ENCODE results near the gene COLGALT1.
A peak's percentile ranks its signal among the peaks of the same experiment; 100 is the strongest.
"Not testable (repeated sequence)": the region's sequence is repeated elsewhere in the genome, so short reads cannot be mapped to it uniquely, and the experiment has no call there.

The COLGALT1 gene

DNA sequence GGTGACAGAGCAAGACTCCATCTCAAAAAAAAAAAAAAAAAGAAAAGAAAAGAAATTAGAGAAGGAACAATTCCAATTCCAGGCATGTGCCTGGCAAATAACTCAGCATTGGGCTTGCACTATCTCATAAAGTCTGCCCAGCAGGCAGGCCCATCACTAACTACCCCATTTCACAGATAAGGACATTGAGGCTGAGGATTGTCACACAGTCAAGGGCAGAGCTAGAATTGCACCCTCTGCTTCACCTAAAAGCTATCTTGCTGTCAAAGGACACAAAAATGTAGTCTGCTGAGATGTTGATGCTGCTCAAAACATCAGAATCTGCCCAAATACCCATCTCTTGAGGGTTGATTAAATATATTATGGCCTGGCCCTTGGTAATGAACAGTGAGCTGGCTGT lies 20.7 kb upstream of the COLGALT1 start:
- no peak for DNase-seq

DNA sequence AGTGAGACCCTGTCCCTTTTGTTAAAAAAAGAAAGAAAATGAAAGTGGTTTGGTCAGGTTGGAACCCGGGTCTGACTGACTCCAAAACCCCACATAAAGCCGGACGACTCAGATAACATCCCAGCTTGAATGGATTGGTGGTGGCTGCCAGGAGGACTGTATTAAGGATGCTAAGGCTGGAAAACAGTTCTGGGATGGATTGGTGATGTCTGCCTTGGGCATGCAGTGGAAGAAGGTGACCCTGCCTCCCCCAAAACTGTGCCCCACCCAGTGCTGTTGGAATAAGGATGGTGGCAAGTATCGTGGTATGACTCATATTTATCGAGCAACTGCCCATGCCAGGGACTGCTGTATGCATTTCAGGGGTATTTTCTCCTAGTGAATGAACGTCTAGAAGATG lies 18.5 kb upstream of the COLGALT1 start:
- no peak for DNase-seq

- no peak for DNase-seq
Measured at GRCh38 chr19:17538684-17539237, 16.7 kb upstream of the COLGALT1 start.

- peak; percentile 96 to 98 for DNase-seq
Measured at GRCh38 chr19:17539238-17540117, 16.0 kb upstream of the COLGALT1 start.

DNA sequence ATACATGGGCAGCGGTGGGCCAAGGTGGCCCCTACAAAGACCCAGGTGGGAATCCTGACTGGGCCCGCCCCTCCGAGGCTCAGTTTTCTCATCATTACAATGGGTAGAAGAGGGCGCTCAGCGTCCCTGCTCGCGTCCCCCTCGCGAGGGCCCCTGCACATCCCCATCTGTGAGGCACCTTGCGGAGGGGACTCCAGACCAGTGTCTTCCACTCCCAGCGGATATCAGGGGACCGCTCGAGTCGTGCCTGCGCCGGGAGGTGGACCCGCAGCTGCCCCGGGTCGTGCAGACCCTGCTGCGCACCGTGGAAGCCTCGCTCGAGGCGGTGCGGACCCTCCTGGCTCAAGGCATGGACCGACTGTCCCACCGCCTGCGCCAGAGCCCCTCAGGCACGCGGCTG lies 15.3 kb upstream of the COLGALT1 start:
- DNase-seq = no peak

GRCh38 chr19:17541184-17541759 lies 14.2 kb upstream of the COLGALT1 start:
- no peak for DNase-seq

- DNase-seq = no peak
Measured at GRCh38 chr19:17542042-17542441, 13.4 kb upstream of the COLGALT1 start.

GRCh38 chr19:17542793-17543582 lies 12.5 kb upstream of the COLGALT1 start:
- DNase-seq = no peak

DNA sequence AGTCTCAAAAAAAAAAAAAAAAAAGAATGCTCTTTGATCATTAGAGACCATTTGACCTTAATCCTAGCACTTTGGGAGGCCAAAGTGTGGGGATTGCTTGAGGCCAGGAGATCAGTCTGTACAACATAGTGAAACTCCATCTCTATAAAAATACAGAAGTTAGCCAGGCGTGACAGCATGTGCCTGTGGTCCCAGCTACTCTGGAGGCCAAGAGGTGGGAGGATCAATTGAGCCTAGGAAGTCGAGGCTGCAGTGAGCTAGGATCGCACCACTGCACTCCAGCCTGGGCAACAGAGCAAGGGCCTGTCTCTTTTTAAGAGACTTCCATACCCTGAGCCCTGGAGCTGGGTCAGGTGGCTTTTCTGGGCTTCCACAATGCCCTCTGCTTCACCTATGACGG lies 11.5 kb upstream of the COLGALT1 start:
- DNase-seq = no peak

- no peak for DNase-seq
Measured at GRCh38 chr19:17544418-17544817, 11.0 kb upstream of the COLGALT1 start.

GRCh38 chr19:17548145-17548544 lies 7.3 kb upstream of the COLGALT1 start:
- DNase-seq = no peak

DNA sequence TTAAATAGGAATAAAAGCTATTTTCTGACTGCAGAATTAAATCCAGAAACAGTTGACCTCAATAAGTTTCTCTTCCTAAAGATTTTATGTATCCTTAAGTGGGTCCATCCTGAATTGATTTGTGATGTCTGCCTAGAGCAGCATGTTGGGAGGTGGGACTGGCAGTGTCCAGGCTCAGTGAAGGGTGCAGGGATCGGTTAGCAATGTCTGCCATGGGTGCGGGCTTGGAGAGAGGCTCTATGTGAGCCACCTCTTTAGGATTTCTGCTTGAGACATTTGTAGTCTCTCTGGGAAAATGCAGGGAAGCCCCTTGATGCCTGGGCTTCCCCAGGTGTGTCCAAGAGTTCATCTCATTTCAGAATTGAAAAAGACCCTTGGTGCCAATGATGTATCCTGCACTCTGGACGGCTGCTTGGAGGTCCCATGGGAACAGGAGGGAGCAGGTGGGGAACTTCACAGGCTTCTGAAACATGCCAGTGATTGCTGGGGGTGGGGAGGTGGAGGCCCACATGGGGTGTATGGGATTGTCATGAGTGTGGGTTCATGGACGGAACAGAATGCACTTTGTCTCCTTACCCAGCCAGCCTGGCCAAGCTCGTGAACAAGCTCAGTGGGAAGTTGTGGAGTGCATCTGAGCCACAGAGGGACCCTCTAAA lies 6.2 kb upstream of the COLGALT1 start:
- DNase-seq = no peak

DNA sequence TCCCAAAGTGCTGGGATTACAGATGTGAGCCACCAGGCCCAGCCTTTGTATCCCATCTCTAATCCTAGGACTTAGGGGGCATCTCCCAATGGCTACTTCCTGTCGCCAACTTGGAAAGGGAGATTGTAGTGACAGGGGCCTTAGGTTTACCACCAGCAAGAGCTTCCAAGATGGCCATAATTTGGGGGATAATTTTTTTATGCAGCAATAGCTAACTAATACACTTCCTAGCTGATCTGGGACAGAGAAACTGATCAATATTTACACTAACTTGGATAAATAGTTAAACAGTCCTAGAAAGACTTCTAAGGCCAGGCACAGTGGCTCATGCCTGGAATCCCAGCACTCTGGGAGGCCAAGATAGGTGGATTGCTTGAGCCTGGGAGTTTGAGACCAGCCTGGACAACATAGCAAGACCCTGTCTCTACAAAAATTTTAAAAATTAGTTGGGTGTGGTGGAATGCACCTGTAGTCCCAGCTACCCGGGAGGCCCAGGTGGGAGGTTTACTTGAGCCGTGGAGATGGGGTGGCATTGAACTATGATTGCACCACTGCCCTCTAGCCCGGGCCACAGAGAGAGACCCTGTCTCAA lies 5.3 kb upstream of the COLGALT1 start:
- no peak for DNase-seq

DNA sequence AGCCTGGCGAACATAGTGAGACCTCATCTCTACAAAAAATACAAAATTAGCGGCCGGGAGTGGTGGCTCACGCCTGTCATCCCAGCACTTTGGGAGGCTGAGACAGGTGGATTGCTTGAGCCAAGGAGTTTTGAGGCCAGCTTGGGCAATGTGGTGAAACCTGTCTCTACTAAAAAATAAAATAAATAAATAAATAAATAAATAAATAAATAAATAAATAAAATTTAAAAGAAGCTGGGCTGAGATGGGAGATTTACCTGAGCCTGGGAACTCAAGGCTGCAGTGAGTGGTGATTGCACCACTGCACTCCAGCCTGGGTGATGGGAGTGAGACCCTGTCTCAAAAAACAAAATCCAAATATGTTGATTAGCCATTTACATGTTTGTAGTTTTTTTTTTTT lies 2.7 kb upstream of the COLGALT1 start:
- DNase-seq = not testable (repeated sequence)

DNA sequence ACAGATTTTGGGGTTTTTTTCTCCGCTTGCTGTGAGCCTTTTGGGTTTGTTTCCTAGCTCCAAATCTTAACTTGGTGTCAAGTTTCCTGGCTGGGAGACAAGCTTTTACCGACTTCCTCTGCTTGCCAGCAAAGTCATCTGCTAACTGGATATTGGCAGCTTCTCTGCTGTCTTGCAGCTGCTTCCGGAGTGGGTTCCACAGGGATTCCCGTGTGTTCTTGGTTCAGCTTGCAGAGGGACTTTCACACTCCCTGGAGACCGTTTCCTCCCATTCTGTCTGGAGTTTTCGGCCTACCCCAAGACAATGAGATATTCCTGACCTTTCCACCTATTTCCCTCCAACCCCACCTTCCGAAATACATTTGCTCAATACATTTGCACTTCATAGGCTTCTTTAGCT lies 2.2 kb upstream of the COLGALT1 start:
- peak; percentile 87 to 92 for DNase-seq

DNA sequence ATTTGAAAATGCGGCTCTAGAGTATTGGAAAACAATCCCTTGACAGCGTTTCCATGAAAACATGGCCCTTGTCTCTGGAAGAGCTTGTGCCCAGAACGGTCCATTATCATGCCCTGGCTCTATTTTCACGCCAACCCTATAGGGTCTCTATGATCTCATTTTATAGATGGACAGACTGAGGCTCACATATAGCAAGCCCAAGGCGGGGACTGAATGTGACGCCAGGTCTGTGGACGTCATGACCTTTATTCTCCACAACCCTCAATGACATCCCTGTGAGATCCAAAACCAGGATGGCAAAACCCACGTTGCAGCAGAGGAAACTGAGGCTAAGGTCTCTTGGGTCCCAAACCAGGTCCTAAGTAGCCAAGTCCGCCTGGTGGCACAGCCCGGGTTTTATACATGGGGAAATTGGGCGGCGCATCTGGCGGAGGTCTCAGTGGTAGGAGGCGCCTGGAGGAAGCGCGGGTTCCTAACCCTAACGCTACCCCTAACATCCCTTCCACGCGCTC lies 425 bp upstream of the COLGALT1 start:
- no peak for DNase-seq

- peak in 1 of 2 experiments; percentile 53 for DNase-seq
Measured at GRCh38 chr19:17555929-17556813, 722 bp downstream of the COLGALT1 start.

DNA sequence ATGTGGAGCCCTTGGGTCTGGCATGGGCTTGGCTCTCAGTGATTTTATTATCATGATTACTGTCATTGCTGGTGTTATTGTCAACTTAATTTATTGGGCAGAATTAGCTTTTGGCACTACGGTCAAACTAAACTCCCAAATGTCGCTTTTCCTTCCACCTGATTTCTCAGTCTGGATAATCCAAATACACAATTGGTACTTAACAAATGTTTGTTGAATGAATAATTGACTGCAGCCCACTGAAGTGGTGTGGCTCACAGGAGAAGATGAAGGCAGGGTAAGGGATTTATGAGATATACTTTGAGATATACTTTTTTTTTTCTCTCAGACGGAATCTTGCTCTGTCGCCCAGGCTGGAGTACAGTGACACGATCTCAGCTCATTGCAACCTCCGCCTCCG lies 1.5 kb downstream of the COLGALT1 start:
- DNase-seq = no peak

DNA sequence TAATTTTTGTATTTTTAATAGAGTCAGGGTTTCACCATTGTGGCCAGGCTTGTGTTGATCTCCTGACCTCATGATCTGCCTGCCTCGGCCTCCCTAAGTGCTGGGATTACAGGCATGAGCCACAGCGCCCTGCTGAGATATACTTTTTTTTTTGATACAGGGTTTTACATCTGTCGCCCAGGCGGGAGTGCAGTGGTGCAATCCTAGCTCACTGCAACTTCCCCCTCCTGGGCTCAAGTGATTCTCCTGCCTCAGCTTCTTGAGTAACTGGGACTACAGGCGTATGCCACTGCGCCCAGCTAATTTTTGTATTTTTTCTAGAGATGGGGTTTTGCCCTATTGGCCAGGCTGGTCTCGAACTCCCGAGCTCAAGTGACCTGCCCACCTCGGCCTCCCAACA lies 2.0 kb downstream of the COLGALT1 start:
- no peak for DNase-seq

GRCh38 chr19:17560205-17560595 lies 4.8 kb downstream of the COLGALT1 start:
- no peak for DNase-seq

GRCh38 chr19:17562097-17562496 lies 6.6 kb downstream of the COLGALT1 start:
- no peak for DNase-seq

All from NCI-H446 (cell line).